GM23338 (cell line): ENCODE measurements around the gene ZNF783. TPM values are rescaled to one million over a fixed set of nuclear protein-coding genes. Genes with fewer than 3 reads are reported as not detected.
A peak's percentile ranks its signal among the peaks of the same experiment; 100 is the strongest.

Source experiments
- ATAC-seq: fragments of 200-7000 bp; cut with Tn5 transposase; 3 replicates; pipeline ENCODE4 v1.9.1; 2020
- DNase-seq: peaks from one replicate; pipeline ENCODE4 v3.0.0-alpha.2; 2015; ENCODE audit warnings: low spot score
- H2AFZ ChIP-seq: fragments of 200-600 bp; sonication (generic); 2 replicates; pipeline ENCODE4 v1.8.0; 2016; ENCODE audit warnings: antibody characterized with exemption, mild to moderate bottlenecking, moderate library complexity
- H3F3A ChIP-seq: fragments of 200-600 bp; sonication (generic); replicated peaks from 2 replicates; pipeline ENCODE4 v1.8.0; 2017; ENCODE audit warnings: antibody characterized with exemption, mixed run types, low read depth
- H3K27ac ChIP-seq: fragments of 200-600 bp; sonication (generic); 2 replicates; pipeline ENCODE4 v1.6.1; 2016; ENCODE audit warnings: low read depth
- H3K27me3 ChIP-seq: fragments of 200-600 bp; sonication (generic); 2 replicates; pipeline ENCODE4 v1.8.0; 2016; ENCODE audit warnings: mild to moderate bottlenecking, mixed run types, moderate library complexity; ENCODE audit not compliant: insufficient read depth
- H3K36me3 ChIP-seq: fragments of 200-600 bp; sonication (generic); 2 replicates; pipeline ENCODE4 v1.8.0; 2016; ENCODE audit warnings: mild to moderate bottlenecking; ENCODE audit not compliant: insufficient read depth
- H3K4me1 ChIP-seq: fragments of 200-600 bp; sonication (generic); 2 replicates; pipeline ENCODE4 v1.8.0; 2016; ENCODE audit warnings: mild to moderate bottlenecking, moderate library complexity; ENCODE audit not compliant: insufficient read depth
- H3K4me2 ChIP-seq: fragments of 200-600 bp; sonication (generic); 2 replicates; pipeline ENCODE4 v1.7.1; 2017; ENCODE audit warnings: mixed run types
- H3K4me3 ChIP-seq: fragments of 200-600 bp; sonication (generic); 2 replicates; pipeline ENCODE4 v1.6.1; 2016; ENCODE audit warnings: mixed run types
- H3K79me2 ChIP-seq: fragments of 200-600 bp; sonication (generic); replicated peaks from 2 replicates; pipeline ENCODE4 v1.8.0; 2017; ENCODE audit warnings: mild to moderate bottlenecking; ENCODE audit not compliant: insufficient read depth
- H3K9me2 ChIP-seq: fragments of 200-600 bp; sonication (generic); 2 replicates; pipeline ENCODE4 v1.8.0; 2017; ENCODE audit not compliant: insufficient read depth
- H4K20me1 ChIP-seq: fragments of 200-600 bp; sonication (generic); replicated peaks from 2 replicates; pipeline ENCODE4 v1.8.0; 2017; ENCODE audit warnings: mild to moderate bottlenecking; ENCODE audit not compliant: insufficient read depth
- H3K27ac Mint-ChIP-seq: 2 replicates; pipeline ENCODE4 v1.8.0; 2020; ENCODE audit warnings: inconsistent platforms, mild to moderate bottlenecking, moderate library complexity, mixed read lengths
- H3K27me3 Mint-ChIP-seq: 3 replicates; pipeline ENCODE4 v1.8.0; 2022; ENCODE audit warnings: low read depth, mild to moderate bottlenecking, moderate library complexity, mixed read lengths, inconsistent platforms; ENCODE audit not compliant: insufficient read depth, poor library complexity
- H3K36me3 Mint-ChIP-seq: 3 replicates; pipeline ENCODE4 v1.8.0; 2021; ENCODE audit warnings: low read depth, mild to moderate bottlenecking, inconsistent platforms, moderate library complexity, mixed read lengths
- H3K4me1 Mint-ChIP-seq: 3 replicates; pipeline ENCODE4 v1.8.0; 2020; ENCODE audit warnings: mild to moderate bottlenecking, inconsistent platforms, mixed read lengths
- H3K4me3 Mint-ChIP-seq: 3 replicates; pipeline ENCODE4 v1.8.0; 2021; ENCODE audit warnings: moderate library complexity, mild to moderate bottlenecking, inconsistent platforms, mixed read lengths
- H3K9me3 Mint-ChIP-seq: 3 replicates; pipeline ENCODE4 v1.8.0; 2020; ENCODE audit warnings: moderate library complexity, mild to moderate bottlenecking, inconsistent platforms, mixed read lengths
- CREB1 ChIP-seq: fragments of 250-450 bp; sonication (Bioruptor Pico); IDR thresholded peaks from 2 replicates; pipeline ENCODE4 v1.5.0; 2020; ENCODE audit warnings: low read depth, mild to moderate bottlenecking, moderate library complexity
- EZH2 ChIP-seq: fragments of 200-600 bp; sonication (generic); IDR thresholded peaks from one replicate; pipeline ENCODE4 v1.8.0; 2017; ENCODE audit warnings: antibody characterized with exemption, mild to moderate bottlenecking, low read depth; ENCODE audit not compliant: unreplicated experiment
- EZH2phosphoT487 ChIP-seq: fragments of 200-600 bp; sonication (generic); IDR thresholded peaks from one replicate; pipeline ENCODE4 v1.8.1; 2018; ENCODE audit warnings: antibody characterized with exemption; ENCODE audit not compliant: unreplicated experiment
- STAT1 ChIP-seq: IDR thresholded peaks from one replicate; pipeline ENCODE4 v1.6.1; 2016; ENCODE audit warnings: antibody characterized with exemption; ENCODE audit not compliant: unreplicated experiment
- ZNF114 ChIP-seq: fragments of 250-450 bp; sonication (Bioruptor Pico); IDR thresholded peaks from 2 replicates; pipeline ENCODE4 v1.5.0; 2020; ENCODE audit warnings: mild to moderate bottlenecking, moderate library complexity
- long read RNA-seq: library from polyadenylated mRNA; unstranded; transcript quantifications from one replicate; pipeline ENCODE4 v2.0.0, GENCODE V29; 2020; ENCODE audit not compliant: unreplicated experiment
- polyA plus RNA-seq: library from polyadenylated mRNA; unstranded; fragments of >200 nt; fragmentation: Nextera tagmentation; extraction: Ambion mirVana; gene quantifications from 2 replicates; pipeline ENCODE4 v1.2.1, GENCODE V29; 2016
- total RNA-seq: library from RNA; depleted of rRNA; stranded (reverse); fragments of >200 nt; shearing (Covaris generic); gene quantifications from 2 replicates; pipeline ENCODE4 v1.2.3, GENCODE V29; 2014; rRNA removed
- TF ChIP-seq, protein P1 (sequence below), 2 experiments: fragments of 200-600 bp in 1 of 2; sonication (generic) in 1 of 2; conservative IDR thresholded peaks; 2 replicates each; pipeline versions ENCODE4 v1.5.1 to v1.6.1; 2016 to 2017; ENCODE audit warnings: antibody characterized with exemption in 2 of 2, low read depth in 2 of 2, mild to moderate bottlenecking in 2 of 2, moderate library complexity in 1 of 2
- TF ChIP-seq, protein P2 (sequence below): fragments of 250-450 bp; sonication (Bioruptor Pico); IDR thresholded peaks from 2 replicates; pipeline ENCODE4 v1.5.0; 2020; ENCODE audit warnings: mild to moderate bottlenecking, moderate library complexity
- TF ChIP-seq, protein P3 (sequence below): IDR thresholded peaks from one replicate; pipeline ENCODE4 v1.6.1; 2018; ENCODE audit warnings: antibody characterized with exemption; ENCODE audit not compliant: unreplicated experiment

Gene ZNF783
- total RNA-seq (8.6 and 9.0 TPM in 2 replicates), polyA plus RNA-seq (2.1 and 2.6 TPM in 2 replicates)
- long read RNA-seq, partial matches to known transcripts: 1 of 2 reads
- long read RNA-seq, other reads (novel, unspliced or antisense): 1 of 2 reads

DNA sequence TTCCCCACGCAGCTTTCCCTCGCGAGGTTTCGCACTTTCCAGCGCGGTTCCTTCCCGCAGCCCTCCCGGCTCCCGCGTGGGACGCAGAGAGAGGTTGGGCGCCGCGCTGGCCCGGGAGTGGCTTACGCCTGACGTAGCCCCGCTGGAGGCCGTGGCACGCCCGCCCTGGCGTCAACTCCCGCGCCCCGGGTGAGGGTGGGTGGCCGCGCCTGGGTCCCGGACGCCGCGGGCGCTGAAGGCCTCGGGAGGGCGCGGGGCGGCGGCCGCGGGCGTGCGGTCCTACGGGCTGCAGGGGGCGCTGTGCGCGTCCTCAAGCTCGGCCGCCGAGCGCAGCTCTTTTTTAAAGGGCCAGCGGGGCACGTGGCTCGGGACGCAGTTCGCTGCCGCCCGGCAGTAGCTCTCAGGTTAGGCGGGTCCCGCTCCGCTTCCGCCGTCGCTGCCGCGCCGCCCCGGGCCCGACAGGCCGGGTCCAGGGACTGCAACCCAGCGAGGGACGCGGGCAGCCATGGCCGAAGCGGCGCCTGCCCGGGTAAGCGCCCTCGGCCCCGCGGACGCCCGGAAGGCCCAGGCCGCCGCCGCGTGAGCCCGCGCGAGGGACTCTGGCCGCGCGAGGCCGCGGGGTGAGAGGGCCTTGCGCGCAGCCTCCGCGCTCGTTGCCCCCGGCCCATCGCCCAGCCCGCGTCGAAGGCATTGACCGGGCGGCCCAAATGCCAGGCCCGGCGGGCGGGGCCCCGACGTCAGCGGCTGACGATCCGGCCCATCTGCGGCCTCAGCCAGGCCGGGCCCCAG, at the start of gene ZNF783:
Gene ZNF783, plus strand, starts transcription at position 368 of the 789 bp plus-strand sequence. Its CDS starts 138 bp downstream, at position 506.
- H3F3A ChIP-seq: peaks cover 5% of the 10 kb centered on the region; the same call in 1 of the 2 replicates
- Mint-ChIP-seq H3K27me3 (peaks cover 10% of the 10 kb centered on the region), H3K36me3 (peaks cover 21% of the 10 kb centered on the region), H3K9me3 (no peaks in the 10 kb centered on the region), H3K4me3 (peak within 1 kb of the TSS; percentile 82), H3K27ac (no peak within 1 kb of the TSS), H3K4me1 (peaks cover 3% of the 10 kb centered on the region; the same call in 2 of the 3 replicates)
- peak within 1 kb of the TSS; percentile 68 for H3K4me3 ChIP-seq
- no peaks in the 10 kb centered on the region; the same call in 1 of the 2 replicates for H3K4me1 ChIP-seq
- TF ChIP-seq, protein P1, sequence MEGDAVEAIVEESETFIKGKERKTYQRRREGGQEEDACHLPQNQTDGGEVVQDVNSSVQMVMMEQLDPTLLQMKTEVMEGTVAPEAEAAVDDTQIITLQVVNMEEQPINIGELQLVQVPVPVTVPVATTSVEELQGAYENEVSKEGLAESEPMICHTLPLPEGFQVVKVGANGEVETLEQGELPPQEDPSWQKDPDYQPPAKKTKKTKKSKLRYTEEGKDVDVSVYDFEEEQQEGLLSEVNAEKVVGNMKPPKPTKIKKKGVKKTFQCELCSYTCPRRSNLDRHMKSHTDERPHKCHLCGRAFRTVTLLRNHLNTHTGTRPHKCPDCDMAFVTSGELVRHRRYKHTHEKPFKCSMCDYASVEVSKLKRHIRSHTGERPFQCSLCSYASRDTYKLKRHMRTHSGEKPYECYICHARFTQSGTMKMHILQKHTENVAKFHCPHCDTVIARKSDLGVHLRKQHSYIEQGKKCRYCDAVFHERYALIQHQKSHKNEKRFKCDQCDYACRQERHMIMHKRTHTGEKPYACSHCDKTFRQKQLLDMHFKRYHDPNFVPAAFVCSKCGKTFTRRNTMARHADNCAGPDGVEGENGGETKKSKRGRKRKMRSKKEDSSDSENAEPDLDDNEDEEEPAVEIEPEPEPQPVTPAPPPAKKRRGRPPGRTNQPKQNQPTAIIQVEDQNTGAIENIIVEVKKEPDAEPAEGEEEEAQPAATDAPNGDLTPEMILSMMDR (conservative IDR thresholded peaks at IDR 0.05; ENCODE audit: low read depth in 2 of 2): peak; percentile 56 to 78
- TF ChIP-seq, protein P2, sequence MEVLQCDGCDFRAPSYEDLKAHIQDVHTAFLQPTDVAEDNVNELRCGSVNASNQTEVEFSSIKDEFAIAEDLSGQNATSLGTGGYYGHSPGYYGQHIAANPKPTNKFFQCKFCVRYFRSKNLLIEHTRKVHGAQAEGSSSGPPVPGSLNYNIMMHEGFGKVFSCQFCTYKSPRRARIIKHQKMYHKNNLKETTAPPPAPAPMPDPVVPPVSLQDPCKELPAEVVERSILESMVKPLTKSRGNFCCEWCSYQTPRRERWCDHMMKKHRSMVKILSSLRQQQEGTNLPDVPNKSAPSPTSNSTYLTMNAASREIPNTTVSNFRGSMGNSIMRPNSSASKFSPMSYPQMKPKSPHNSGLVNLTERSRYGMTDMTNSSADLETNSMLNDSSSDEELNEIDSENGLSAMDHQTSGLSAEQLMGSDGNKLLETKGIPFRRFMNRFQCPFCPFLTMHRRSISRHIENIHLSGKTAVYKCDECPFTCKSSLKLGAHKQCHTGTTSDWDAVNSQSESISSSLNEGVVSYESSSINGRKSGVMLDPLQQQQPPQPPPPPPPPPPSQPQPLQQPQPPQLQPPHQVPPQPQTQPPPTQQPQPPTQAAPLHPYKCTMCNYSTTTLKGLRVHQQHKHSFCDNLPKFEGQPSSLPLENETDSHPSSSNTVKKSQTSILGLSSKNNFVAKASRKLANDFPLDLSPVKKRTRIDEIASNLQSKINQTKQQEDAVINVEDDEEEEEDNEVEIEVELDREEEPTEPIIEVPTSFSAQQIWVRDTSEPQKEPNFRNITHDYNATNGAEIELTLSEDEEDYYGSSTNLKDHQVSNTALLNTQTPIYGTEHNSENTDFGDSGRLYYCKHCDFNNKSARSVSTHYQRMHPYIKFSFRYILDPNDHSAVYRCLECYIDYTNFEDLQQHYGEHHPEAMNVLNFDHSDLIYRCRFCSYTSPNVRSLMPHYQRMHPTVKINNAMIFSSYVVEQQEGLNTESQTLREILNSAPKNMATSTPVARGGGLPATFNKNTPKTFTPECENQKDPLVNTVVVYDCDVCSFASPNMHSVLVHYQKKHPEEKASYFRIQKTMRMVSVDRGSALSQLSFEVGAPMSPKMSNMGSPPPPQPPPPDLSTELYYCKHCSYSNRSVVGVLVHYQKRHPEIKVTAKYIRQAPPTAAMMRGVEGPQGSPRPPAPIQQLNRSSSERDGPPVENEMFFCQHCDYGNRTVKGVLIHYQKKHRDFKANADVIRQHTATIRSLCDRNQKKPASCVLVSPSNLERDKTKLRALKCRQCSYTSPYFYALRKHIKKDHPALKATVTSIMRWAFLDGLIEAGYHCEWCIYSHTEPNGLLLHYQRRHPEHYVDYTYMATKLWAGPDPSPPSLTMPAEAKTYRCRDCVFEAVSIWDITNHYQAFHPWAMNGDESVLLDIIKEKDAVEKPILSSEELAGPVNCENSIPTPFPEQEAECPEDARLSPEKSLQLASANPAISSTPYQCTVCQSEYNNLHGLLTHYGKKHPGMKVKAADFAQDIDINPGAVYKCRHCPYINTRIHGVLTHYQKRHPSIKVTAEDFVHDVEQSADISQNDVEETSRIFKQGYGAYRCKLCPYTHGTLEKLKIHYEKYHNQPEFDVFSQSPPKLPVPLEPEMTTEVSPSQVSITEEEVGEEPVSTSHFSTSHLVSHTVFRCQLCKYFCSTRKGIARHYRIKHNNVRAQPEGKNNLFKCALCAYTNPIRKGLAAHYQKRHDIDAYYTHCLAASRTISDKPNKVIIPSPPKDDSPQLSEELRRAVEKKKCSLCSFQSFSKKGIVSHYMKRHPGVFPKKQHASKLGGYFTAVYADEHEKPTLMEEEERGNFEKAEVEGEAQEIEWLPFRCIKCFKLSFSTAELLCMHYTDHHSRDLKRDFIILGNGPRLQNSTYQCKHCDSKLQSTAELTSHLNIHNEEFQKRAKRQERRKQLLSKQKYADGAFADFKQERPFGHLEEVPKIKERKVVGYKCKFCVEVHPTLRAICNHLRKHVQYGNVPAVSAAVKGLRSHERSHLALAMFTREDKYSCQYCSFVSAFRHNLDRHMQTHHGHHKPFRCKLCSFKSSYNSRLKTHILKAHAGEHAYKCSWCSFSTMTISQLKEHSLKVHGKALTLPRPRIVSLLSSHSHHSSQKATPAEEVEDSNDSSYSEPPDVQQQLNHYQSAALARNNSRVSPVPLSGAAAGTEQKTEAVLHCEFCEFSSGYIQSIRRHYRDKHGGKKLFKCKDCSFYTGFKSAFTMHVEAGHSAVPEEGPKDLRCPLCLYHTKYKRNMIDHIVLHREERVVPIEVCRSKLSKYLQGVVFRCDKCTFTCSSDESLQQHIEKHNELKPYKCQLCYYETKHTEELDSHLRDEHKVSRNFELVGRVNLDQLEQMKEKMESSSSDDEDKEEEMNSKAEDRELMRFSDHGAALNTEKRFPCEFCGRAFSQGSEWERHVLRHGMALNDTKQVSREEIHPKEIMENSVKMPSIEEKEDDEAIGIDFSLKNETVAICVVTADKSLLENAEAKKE (CRISPR knock-in tag): no peak
- TF ChIP-seq, protein P3, sequence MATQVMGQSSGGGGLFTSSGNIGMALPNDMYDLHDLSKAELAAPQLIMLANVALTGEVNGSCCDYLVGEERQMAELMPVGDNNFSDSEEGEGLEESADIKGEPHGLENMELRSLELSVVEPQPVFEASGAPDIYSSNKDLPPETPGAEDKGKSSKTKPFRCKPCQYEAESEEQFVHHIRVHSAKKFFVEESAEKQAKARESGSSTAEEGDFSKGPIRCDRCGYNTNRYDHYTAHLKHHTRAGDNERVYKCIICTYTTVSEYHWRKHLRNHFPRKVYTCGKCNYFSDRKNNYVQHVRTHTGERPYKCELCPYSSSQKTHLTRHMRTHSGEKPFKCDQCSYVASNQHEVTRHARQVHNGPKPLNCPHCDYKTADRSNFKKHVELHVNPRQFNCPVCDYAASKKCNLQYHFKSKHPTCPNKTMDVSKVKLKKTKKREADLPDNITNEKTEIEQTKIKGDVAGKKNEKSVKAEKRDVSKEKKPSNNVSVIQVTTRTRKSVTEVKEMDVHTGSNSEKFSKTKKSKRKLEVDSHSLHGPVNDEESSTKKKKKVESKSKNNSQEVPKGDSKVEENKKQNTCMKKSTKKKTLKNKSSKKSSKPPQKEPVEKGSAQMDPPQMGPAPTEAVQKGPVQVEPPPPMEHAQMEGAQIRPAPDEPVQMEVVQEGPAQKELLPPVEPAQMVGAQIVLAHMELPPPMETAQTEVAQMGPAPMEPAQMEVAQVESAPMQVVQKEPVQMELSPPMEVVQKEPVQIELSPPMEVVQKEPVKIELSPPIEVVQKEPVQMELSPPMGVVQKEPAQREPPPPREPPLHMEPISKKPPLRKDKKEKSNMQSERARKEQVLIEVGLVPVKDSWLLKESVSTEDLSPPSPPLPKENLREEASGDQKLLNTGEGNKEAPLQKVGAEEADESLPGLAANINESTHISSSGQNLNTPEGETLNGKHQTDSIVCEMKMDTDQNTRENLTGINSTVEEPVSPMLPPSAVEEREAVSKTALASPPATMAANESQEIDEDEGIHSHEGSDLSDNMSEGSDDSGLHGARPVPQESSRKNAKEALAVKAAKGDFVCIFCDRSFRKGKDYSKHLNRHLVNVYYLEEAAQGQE: no peak
- TF ChIP-seq STAT1 (no peak), ZNF114 (CRISPR knock-in tag) (no peak), EZH2phosphoT487 (no peak), CREB1 (CRISPR knock-in tag) (peak; percentile 71), EZH2 (no peak)
- DNase-seq: peak; percentile 96
- H3K4me2 ChIP-seq: peak within 1 kb of the TSS; percentile 86
- no peaks in the 10 kb centered on the region for H3K36me3 ChIP-seq
- H2AFZ ChIP-seq: peak within 1 kb of the TSS; percentile 100
- ATAC-seq: peak; percentile 87
- H3K27me3 ChIP-seq: peaks cover 18% of the 10 kb centered on the region
- H3K9me2 ChIP-seq: no peaks in the 10 kb centered on the region
- no peaks in the 10 kb centered on the region for H4K20me1 ChIP-seq
- H3K79me2 ChIP-seq: 0 out of 2 replicates have a peak, but pooled peaks cover 5% of the 10 kb centered on the region
- no peak within 1 kb of the TSS for H3K27ac ChIP-seq
